ENCODE results near the gene GOLPH3L. TPM values are rescaled to one million over a fixed set of nuclear protein-coding genes. Genes with fewer than 3 reads are reported as not detected.

GOLPH3L gene
- total and polyA plus RNA-seq, 4 donors: 13.8 to 37.2 (median 20.3) TPM

DNA sequence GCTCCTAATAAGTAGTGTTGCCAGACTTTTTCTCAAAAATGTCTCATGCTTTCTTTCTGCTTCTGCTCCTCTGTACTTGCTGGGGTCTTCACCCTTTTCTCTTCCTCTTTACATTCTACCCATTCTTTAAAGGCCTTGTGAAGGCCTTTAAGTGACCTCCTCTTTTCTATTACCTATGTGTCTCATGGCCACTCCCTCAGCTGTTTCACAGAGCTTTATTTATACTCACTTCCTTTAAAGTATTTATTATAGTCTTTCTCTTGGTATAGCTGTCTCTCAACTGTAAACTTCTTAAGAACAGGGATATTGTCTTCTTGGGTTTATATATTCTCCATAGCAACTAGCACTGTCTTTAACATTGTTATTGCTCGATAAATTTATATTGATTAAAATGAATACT is 792 bp downstream of the GOLPH3L start:
- Histone ChIP-seq H3K9me3 (ENCODE audit: control insufficient read depth in 4 of 4, insufficient read depth in 3 of 4, low read length in 3 of 4) (no peaks in the 10 kb centered on the region), H3K9ac (ENCODE audit: insufficient read depth in 1 of 2, low read length in 2 of 2) (no peak overlapping the region), H3K27me3 (ENCODE audit: control insufficient read depth in 3 of 3, insufficient read depth in 3 of 3, low read length in 2 of 3) (peaks cover 0 to under 1% (median 0%) of the 10 kb centered on the region in 3 donors), H3K27ac (ENCODE audit: low read depth in 1 of 2, low read length in 1 of 2) (no peak overlapping the region), H3K4me3 (no peak overlapping the region), H3K4me1 (ENCODE audit: control insufficient read depth in 5 of 5, insufficient read depth in 5 of 5, low read length in 5 of 5) (peaks cover 0 to 15% (median 2%) of the 10 kb centered on the region in 5 donors), H3K36me3 (ENCODE audit: control insufficient read depth in 4 of 4, insufficient read depth in 4 of 4, low read length in 4 of 4) (peaks cover 3 to 12% (median 7%) of the 10 kb centered on the region in 4 donors)
- no peak for ATAC-seq (ENCODE audit: insufficient read depth, low FRiP score)
- peak in 2 of 3 donors; percentile 1 for DNase-seq
- TF ChIP-seq, protein P1, sequence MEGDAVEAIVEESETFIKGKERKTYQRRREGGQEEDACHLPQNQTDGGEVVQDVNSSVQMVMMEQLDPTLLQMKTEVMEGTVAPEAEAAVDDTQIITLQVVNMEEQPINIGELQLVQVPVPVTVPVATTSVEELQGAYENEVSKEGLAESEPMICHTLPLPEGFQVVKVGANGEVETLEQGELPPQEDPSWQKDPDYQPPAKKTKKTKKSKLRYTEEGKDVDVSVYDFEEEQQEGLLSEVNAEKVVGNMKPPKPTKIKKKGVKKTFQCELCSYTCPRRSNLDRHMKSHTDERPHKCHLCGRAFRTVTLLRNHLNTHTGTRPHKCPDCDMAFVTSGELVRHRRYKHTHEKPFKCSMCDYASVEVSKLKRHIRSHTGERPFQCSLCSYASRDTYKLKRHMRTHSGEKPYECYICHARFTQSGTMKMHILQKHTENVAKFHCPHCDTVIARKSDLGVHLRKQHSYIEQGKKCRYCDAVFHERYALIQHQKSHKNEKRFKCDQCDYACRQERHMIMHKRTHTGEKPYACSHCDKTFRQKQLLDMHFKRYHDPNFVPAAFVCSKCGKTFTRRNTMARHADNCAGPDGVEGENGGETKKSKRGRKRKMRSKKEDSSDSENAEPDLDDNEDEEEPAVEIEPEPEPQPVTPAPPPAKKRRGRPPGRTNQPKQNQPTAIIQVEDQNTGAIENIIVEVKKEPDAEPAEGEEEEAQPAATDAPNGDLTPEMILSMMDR (IDR thresholded peaks at IDR 0.05; ENCODE audit: control extremely low read depth, extremely low read depth): no peak
- 15 to 23% methylated on average over 1 of the region's 1 CpG for WGBS, 2 donors

DNA sequence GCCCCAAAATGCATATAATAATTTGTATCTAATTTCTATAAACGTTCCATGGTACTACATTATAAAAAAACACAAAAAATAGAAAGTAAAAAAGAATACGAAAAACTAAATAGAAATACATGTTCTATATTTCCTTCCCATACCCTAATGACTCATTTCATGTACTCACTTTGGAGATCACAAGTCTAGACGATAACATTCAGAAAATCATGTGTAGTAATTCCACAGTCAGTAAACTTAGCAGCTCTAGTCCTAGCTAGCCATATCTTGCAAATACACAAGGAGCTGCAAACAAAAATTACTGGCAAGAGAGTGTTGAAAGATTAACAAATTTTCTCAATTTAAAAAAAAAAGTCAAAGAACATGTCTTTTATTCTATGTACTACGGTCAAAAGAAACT is 1.4 kb downstream of the GOLPH3L start:
- no peak overlapping the region for H3K9ac ChIP-seq (ENCODE audit: insufficient read depth in 1 of 2, low read length in 2 of 2)
- peaks cover 0 to 15% (median 2%) of the 10 kb centered on the region in 5 donors for H3K4me1 ChIP-seq (ENCODE audit: control insufficient read depth in 5 of 5, insufficient read depth in 5 of 5, low read length in 5 of 5)
- 79 to 90% methylated on average over 4 of the region's 4 CpGs for WGBS, 2 donors
- no peaks in the 10 kb centered on the region for H3K9me3 ChIP-seq (ENCODE audit: control insufficient read depth in 4 of 4, insufficient read depth in 3 of 4, low read length in 3 of 4)
- TF ChIP-seq, protein P1 (IDR thresholded peaks at IDR 0.05; ENCODE audit: control extremely low read depth, extremely low read depth): no peak
- H3K4me3 ChIP-seq: no peak overlapping the region
- H3K27me3 ChIP-seq (ENCODE audit: control insufficient read depth in 3 of 3, insufficient read depth in 3 of 3, low read length in 2 of 3): no peaks in the 10 kb centered on the region
- no peak overlapping the region for H3K27ac ChIP-seq (ENCODE audit: low read depth in 1 of 2, low read length in 1 of 2)
- ATAC-seq (ENCODE audit: insufficient read depth, low FRiP score) (no peak), DNase-seq (no peak)
- H3K36me3 ChIP-seq (ENCODE audit: control insufficient read depth in 4 of 4, insufficient read depth in 4 of 4, low read length in 4 of 4): peaks cover 3 to 12% (median 7%) of the 10 kb centered on the region in 4 donors

DNA sequence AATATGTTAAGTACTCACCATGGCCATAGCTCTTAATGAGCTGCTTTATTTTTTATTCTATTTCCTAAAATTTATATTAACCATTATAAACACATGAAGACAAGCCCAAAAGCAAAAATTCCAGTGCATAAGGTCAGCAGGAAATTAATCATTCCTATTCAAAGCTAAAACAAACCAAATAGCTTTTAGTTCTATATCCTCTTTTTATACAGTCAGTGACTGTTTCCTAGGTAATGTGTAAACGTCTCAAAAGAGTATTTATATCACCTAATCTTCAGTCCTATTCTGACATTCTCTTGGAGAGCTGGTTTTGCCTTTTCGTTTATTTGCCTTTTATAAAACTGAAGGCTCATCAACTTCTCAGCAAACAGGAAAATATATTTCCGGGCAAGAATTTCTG is 4.2 kb downstream of the GOLPH3L start:
- Histone ChIP-seq H3K4me1 (ENCODE audit: control insufficient read depth in 5 of 5, insufficient read depth in 5 of 5, low read length in 5 of 5) (peaks cover 0 to 13% (median 2%) of the 10 kb centered on the region in 5 donors), H3K27ac (ENCODE audit: low read depth in 1 of 2, low read length in 1 of 2) (no peak overlapping the region), H3K27me3 (ENCODE audit: control insufficient read depth in 3 of 3, insufficient read depth in 3 of 3, low read length in 2 of 3) (no peaks in the 10 kb centered on the region), H3K9ac (ENCODE audit: insufficient read depth in 1 of 2, low read length in 2 of 2) (no peak overlapping the region), H3K9me3 (ENCODE audit: control insufficient read depth in 4 of 4, insufficient read depth in 3 of 4, low read length in 3 of 4) (no peaks in the 10 kb centered on the region), H3K4me3 (no peak overlapping the region), H3K36me3 (ENCODE audit: control insufficient read depth in 4 of 4, insufficient read depth in 4 of 4, low read length in 4 of 4) (peaks cover 3 to 18% (median 10%) of the 10 kb centered on the region in 4 donors)
- no peak for DNase-seq
- no peak for ATAC-seq (ENCODE audit: insufficient read depth, low FRiP score)
- TF ChIP-seq, protein P1 (IDR thresholded peaks at IDR 0.05; ENCODE audit: control extremely low read depth, extremely low read depth): no peak
- 57 to 68% methylated on average over 3 of the region's 3 CpGs for WGBS, 2 donors

DNA sequence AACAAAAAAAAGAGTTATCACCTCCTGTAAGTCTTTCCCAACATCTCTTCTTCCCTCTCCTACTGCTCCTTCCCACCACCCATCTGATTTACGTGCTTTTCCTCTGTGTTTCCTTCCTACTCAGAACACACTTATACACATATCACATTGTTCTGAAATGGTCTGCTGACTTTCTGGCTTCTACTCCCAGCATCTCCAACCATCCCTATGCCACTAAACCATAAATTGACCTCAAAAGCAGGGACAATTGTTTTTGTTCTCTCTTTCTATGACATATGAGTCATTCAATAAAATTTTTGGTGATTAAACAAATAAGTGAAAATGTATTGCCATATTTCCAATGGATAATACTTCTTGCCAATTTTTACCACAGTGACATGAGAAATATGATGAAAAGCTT is 8.2 kb downstream of the GOLPH3L start:
- peaks cover 0 to 11% (median 5%) of the 10 kb centered on the region in 4 donors for H3K36me3 ChIP-seq (ENCODE audit: control insufficient read depth in 4 of 4, insufficient read depth in 4 of 4, low read length in 4 of 4)
- H3K27me3 ChIP-seq (ENCODE audit: control insufficient read depth in 3 of 3, insufficient read depth in 3 of 3, low read length in 2 of 3): no peaks in the 10 kb centered on the region
- no peak overlapping the region for H3K27ac ChIP-seq (ENCODE audit: low read depth in 1 of 2, low read length in 1 of 2)
- TF ChIP-seq, protein P1 (IDR thresholded peaks at IDR 0.05; ENCODE audit: control extremely low read depth, extremely low read depth): no peak
- WGBS, 2 donors: 65 to 76% methylated on average over 1 of the region's 1 CpG
- DNase-seq (no peak), ATAC-seq (ENCODE audit: insufficient read depth, low FRiP score) (no peak)
- no peak overlapping the region for H3K4me3 ChIP-seq
- no peak overlapping the region for H3K9ac ChIP-seq (ENCODE audit: insufficient read depth in 1 of 2, low read length in 2 of 2)
- no peaks in the 10 kb centered on the region for H3K4me1 ChIP-seq (ENCODE audit: control insufficient read depth in 5 of 5, insufficient read depth in 5 of 5, low read length in 5 of 5)
- H3K9me3 ChIP-seq (ENCODE audit: control insufficient read depth in 4 of 4, insufficient read depth in 3 of 4, low read length in 3 of 4): no peaks in the 10 kb centered on the region

All from lung (tissue), 12 donors.